ENCODE results near the gene TXN.

The TXN gene

DNA sequence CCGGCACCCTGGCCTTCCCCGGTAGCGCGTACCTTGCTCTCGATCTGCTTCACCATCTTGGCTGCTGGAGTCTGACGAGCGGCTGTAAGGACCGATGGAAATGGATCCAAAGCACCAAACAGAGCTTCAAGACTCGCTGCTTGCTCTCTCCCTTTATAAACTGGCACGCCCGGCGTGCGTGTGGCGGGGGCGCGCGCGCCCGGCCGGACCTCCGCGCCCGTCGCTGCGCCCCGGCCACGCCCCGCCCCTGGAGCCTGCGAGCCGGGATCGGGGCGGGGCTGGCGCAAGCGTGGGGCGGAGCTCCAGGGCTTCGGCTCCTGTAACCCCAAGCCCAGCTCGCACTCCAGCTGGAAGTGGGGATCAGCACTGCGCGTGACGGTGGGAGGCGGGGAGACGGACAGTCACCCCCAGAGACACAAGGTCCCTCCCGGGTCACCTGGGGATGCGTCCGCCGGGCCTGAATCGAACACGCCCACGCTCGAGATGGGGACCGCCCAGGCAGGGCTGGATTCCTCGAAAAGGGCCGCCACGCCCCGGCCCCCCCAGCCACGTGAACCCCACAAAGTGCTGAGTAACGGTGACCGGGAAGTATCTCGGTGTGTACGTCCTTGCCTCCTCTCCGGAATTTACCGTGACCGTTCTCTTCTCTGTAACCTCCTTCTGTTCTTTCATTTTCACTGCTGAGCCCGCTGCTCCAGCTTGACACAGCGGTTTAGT, at the start of gene TXN:
Gene TXN (minus strand): TSS at position 128 of the 717 bp plus-strand sequence. CDS start 72 bp downstream, at position 56.
- Mint-ChIP-seq H3K9me3 (no peaks in the 10 kb centered on the region), H3K27me3 (peaks cover under 1% of the 10 kb centered on the region), H3K27ac (peak within 1 kb of the TSS; percentile 100), H3K4me3 (peak within 1 kb of the TSS; percentile 99), H3K4me1 (ENCODE audit: low read depth) (peaks cover 63% of the 10 kb centered on the region), H3K36me3 (ENCODE audit: low read depth) (peaks cover 41% of the 10 kb centered on the region)

DNA sequence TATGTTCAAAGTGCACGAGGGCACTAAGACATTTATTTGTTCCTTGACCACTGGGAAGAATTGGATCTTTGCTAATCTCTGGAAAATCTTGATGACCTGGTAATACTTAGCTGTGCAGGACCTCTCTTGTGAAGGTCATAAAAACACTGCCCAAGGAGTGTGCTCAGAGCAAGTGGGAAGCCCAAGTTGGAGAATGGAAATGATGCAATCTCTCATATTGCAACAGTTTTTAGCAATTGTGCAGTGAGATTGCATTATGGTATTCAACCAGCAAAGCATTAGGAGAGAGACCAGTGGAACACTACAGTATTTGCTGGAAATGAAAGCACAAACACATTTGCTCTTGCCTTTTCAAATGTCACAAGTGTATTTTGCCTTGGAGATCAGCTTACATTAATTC, 46.8 kb upstream of the TXN start:
- H3K27ac Mint-ChIP-seq, result no peak overlapping the region

DNA sequence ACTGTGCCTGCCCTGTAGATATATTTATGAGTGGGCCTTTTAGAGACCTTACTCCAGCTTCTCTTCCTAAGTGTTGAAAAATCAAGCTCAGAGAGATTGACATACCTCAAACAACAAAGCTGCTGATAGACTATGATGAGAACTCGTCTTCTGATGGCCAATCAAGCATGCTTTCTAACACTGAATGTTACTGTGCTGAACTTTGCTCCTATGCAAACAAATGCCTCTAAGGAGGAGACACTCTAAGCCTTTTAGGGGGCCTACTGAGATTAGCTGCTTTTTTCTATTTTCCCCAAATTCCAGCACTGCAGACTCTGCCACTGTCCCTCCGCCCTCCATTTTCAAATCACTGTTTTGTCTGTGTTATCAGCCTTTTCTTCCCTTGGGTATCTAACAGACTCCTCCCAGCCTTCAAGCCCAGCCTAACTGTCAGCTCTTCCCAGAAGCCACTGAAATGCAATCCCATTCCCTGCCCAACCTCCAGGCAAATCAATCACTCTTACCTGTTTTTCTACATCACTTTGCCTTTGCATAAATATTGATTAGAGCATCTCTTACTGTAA, 41.8 kb upstream of the TXN start:
- H3K36me3 Mint-ChIP-seq (ENCODE audit: low read depth), result no peaks in the 10 kb centered on the region
- H3K27me3 Mint-ChIP-seq, result peaks cover 12% of the 10 kb centered on the region
- no peak overlapping the region for H3K4me3 Mint-ChIP-seq
- H3K4me1 Mint-ChIP-seq (ENCODE audit: low read depth), result no peaks in the 10 kb centered on the region
- H3K27ac Mint-ChIP-seq, result no peak overlapping the region
- H3K9me3 Mint-ChIP-seq, result no peaks in the 10 kb centered on the region

More for the DNA sequence above, 46.8 kb upstream of the TXN start:
- no peaks in the 10 kb centered on the region for H3K9me3 Mint-ChIP-seq
- no peak overlapping the region for H3K4me3 Mint-ChIP-seq
- H3K4me1 Mint-ChIP-seq (ENCODE audit: low read depth), result peaks cover 1% of the 10 kb centered on the region
- H3K27me3 Mint-ChIP-seq, result peaks cover 14% of the 10 kb centered on the region
- no peaks in the 10 kb centered on the region for H3K36me3 Mint-ChIP-seq (ENCODE audit: low read depth)

DNA sequence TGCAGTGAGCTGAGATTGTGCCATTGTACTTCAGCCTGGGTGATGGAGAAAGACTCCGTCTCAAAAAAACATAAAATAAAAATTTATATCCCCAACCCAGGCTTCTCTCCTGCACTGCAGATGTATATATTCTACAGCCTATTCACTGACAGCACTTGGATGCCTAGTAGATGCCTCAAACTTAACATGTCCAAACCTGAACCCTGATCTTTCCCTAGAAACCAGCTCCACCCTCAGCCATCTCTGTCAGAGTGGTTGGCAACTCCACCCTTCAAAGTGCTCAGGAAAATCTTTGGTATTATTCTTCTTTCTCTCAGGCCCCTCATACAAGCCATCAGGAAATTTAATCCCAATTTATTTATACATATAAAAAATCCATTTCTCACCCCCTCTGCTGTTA, 36.9 kb upstream of the TXN start:
- no peaks in the 10 kb centered on the region for H3K4me1 Mint-ChIP-seq (ENCODE audit: low read depth)
- H3K9me3 Mint-ChIP-seq, result no peaks in the 10 kb centered on the region
- no peak overlapping the region for H3K4me3 Mint-ChIP-seq

DNA sequence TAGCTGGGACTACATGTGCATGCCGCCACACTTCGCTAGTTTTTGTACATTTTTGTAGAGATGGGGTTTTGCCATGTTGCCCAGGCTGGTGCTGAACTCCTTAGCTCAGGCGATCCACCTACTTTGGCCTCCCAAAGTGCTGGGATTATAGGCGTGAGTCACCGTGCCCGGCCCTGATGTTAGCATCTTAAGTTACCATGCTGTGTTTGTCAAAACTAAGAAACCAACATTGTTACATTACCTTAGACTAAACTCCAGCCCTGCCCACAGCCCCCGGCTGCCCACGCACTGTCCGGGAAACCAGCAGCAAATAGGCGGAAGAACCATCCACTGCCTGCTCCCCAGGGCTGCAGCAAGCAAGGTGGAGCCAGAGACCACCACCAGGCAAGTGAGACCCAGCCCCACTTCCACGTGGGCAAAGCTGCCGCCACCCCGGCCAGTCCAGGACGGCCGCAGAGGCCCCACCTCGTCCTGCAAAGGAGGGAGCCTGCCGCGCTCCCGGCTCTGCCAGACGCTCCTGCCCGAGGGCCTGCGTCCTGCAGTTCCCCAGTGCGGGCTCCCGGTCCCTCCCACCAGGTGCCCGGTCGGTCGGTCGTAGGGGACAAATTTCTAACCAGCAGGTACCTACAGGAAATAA, 35.7 kb upstream of the TXN start:
- no peaks in the 10 kb centered on the region for H3K9me3 Mint-ChIP-seq
- no peak overlapping the region for H3K27ac Mint-ChIP-seq
- no peaks in the 10 kb centered on the region for H3K4me1 Mint-ChIP-seq (ENCODE audit: low read depth)
- H3K27me3 Mint-ChIP-seq, result no peaks in the 10 kb centered on the region
- no peak overlapping the region for H3K4me3 Mint-ChIP-seq
- no peaks in the 10 kb centered on the region for H3K36me3 Mint-ChIP-seq (ENCODE audit: low read depth)

More for the DNA sequence above, 36.9 kb upstream of the TXN start:
- Mint-ChIP-seq H3K27me3 (no peaks in the 10 kb centered on the region), H3K27ac (no peak overlapping the region), H3K36me3 (ENCODE audit: low read depth) (no peaks in the 10 kb centered on the region)

DNA sequence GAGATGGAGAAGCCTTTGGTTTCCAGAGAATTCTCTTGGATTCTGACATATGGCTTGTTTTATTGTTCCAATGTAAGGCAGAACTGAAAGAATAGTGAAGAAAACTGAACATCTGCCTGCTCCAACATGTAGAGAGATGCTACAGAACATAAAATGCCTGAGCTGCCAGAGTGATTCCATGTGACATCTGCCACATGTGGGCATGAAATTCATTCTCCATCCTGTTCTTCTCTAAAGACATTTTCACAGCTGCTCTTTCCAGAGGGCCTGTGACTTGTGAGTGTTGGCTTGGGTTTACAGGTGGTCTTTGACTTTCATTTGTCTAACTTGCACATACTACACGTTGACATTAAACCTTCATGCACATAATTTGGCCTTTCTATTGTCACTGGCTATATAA, 33.7 kb upstream of the TXN start:
- Mint-ChIP-seq H3K27me3 (no peaks in the 10 kb centered on the region), H3K27ac (no peak overlapping the region), H3K4me1 (ENCODE audit: low read depth) (no peaks in the 10 kb centered on the region), H3K36me3 (ENCODE audit: low read depth) (no peaks in the 10 kb centered on the region), H3K4me3 (no peak overlapping the region), H3K9me3 (no peaks in the 10 kb centered on the region)

DNA sequence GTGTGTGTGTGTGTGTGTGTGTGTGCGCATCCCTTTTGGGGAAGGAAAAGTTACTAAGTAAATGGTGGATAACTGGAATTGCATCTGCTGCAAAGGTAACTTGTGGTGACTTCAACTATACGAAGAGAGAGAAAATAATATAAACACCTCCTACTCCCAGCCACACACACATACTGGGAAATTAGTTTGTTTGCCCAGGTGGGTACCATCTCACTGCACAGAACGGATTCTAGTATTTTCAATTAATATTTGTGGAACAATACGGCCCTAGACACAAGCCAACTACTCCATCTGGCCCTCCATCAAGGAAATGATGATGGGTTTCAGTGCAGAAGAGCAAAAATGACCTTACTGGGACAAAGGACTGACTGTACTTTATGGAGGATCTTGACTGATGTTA, 32.2 kb upstream of the TXN start:
- Mint-ChIP-seq H3K36me3 (ENCODE audit: low read depth) (no peaks in the 10 kb centered on the region), H3K27me3 (peaks cover 12% of the 10 kb centered on the region), H3K9me3 (no peaks in the 10 kb centered on the region), H3K4me1 (ENCODE audit: low read depth) (no peaks in the 10 kb centered on the region), H3K4me3 (no peak overlapping the region), H3K27ac (no peak overlapping the region)

DNA sequence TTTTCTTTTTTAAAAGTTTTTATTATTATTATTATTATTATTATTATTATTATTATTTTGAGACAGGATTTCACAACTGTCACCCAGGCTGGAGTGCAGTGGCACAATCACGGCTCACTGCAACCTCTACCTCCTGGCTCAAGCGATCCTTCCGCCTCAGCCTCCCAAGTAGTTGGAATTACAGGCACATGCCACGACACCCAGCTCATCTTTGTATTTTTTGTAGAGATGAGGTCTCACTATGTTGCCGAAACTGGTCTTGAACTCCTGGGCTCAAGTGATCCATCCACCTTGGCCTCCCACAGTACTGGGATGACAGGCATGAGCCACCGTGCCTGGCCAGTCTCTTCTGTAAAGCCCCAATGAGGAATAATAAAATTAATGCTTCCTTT, 31.0 kb upstream of the TXN start:
- Mint-ChIP-seq H3K4me1 (ENCODE audit: low read depth) (no peaks in the 10 kb centered on the region), H3K27me3 (peaks cover 16% of the 10 kb centered on the region), H3K36me3 (ENCODE audit: low read depth) (no peaks in the 10 kb centered on the region), H3K9me3 (no peaks in the 10 kb centered on the region), H3K4me3 (no peak overlapping the region), H3K27ac (no peak overlapping the region)

DNA sequence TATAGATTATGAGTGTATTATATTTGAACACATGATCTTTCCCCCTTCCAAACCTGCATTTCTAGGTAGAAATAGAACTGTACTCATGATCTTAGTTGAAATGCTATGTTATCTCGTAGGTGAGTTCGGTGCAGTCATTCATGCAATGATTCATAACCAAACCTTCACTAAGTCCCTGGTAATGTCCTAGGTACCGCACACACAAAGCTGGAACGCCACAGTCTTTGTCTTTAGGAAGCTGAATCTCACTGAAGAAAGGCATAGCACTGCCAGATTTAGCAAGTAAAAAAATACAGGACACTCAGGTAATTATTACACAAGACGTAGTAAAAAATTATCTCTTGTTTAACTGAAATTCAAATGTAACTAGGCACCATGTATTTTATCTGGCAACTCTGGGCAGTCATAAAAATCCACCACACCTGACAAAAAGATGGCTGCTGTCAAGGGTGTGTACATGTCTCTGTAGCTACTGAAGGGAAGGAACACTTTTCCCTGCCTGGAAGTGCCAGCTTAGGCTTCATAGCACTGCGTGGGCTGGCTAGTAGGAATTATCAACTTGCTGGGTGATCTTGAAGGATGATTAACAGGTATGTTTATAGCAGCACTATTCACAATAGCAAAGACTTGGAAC, 28.0 kb upstream of the TXN start:
- no peaks in the 10 kb centered on the region for H3K4me1 Mint-ChIP-seq (ENCODE audit: low read depth)
- no peak overlapping the region for H3K27ac Mint-ChIP-seq
- H3K27me3 Mint-ChIP-seq, result peaks cover 22% of the 10 kb centered on the region
- H3K9me3 Mint-ChIP-seq, result no peaks in the 10 kb centered on the region
- no peak overlapping the region for H3K4me3 Mint-ChIP-seq
- H3K36me3 Mint-ChIP-seq (ENCODE audit: low read depth), result no peaks in the 10 kb centered on the region

DNA sequence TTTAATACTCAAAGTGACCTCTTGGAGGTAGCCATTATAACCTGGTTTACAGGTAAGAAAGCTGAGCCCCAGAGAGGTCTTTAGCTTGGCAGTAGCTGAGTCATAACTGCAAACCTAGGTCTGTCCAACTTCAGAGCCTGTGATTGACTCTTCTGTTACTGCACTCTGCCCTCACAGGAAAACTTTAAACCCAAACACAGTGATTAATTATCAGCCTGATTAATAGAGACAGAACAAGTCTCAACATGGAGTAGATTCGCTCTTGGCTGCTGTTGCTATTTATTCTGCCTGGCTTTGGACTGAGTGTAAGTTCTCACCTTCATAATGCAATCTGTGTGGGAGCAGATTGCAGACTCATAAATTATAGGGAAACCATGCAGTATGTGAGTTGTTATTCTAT, 27.4 kb upstream of the TXN start:
- H3K36me3 Mint-ChIP-seq (ENCODE audit: low read depth), result no peaks in the 10 kb centered on the region
- peaks cover 24% of the 10 kb centered on the region for H3K27me3 Mint-ChIP-seq
- peaks cover 4% of the 10 kb centered on the region for H3K4me1 Mint-ChIP-seq (ENCODE audit: low read depth)
- H3K27ac Mint-ChIP-seq, result no peak overlapping the region
- no peak overlapping the region for H3K4me3 Mint-ChIP-seq
- H3K9me3 Mint-ChIP-seq, result no peaks in the 10 kb centered on the region

DNA sequence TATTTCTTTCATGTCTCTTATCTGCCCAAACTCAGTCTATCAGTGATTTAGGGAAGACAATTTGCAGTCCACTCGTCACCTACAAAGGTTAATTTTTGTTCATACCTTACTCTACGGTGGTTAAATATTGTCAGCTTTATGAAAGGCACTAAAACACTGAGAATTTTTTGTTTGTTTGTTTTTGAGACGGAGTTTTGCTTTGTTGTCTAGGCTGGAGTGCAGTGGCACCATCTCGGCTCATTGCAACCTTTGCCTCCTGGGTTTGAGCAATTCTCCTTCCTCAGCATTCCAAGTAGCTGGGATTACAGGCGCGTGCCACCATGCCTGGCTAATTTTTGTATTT, 26.4 kb upstream of the TXN start:
- Mint-ChIP-seq H3K27me3 (peaks cover 25% of the 10 kb centered on the region), H3K36me3 (ENCODE audit: low read depth) (no peaks in the 10 kb centered on the region), H3K4me3 (no peak overlapping the region), H3K27ac (no peak overlapping the region), H3K4me1 (ENCODE audit: low read depth) (peaks cover 12% of the 10 kb centered on the region), H3K9me3 (no peaks in the 10 kb centered on the region)

DNA sequence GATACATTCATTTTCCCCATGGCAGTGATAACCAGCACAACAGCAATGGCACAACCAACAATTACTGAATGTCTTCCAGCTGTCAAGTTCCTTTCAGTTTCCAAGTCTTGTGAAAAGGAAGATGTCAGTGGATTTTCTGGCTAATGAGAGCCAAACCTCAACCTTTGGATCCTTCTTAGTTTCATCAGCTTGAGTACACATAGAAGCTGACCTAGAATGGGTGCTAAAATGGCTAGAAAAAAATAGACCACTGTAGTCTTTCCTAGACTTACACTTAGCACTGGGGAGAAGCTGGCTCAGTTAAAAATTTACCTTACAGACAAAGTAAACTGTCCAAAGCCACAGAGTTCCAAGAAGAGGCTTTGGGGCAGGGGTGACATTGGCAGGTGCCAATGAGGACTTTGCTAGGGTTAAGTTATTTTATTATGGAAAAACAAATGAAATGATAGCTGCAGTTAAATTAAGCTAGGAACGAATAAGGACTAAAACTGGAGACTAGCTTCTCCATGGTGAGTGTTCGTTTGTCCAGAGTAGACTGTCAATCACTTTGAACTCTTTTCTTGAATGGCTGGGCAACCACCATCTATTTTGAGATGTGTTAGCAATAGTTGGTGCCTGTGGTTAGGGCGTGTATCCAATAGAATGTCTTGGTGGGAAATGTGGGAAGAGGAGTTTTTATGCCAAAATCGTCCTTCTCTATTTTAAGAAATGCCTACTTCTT, 25.9 kb upstream of the TXN start:
- Mint-ChIP-seq H3K4me3 (no peak overlapping the region), H3K4me1 (ENCODE audit: low read depth) (peaks cover 12% of the 10 kb centered on the region), H3K27ac (no peak overlapping the region), H3K9me3 (no peaks in the 10 kb centered on the region), H3K36me3 (ENCODE audit: low read depth) (no peaks in the 10 kb centered on the region), H3K27me3 (peaks cover 25% of the 10 kb centered on the region)

DNA sequence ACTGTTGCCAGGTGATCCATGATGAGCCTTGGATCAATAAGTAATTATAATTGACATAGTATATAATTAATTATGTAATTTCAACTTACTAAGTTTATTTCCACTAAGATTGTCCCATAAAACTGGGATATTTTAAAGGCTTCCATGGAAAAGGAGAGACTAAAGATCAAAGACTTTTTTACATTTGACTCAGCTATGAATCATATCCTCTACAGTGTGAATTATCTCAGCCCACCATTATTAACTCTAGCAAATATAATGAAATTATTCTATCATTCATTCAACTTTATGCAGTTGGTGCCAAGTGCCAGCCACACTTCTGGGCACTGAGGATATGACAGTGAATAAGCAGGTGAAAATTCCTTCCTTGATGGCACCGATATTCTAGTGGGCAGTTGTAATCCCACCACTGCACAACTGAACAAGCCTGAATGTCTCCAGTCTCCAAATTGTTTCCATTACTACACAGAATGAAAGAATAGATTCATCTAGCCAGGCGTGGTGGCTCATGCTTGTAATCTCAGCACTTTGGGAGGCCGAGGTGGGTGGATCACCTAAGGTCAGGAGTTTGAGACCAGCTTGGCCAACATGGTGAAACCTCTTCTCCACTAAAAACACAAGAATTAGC, 21.9 kb upstream of the TXN start:
- H3K36me3 Mint-ChIP-seq (ENCODE audit: low read depth), result no peaks in the 10 kb centered on the region
- no peak overlapping the region for H3K27ac Mint-ChIP-seq
- H3K4me1 Mint-ChIP-seq (ENCODE audit: low read depth), result peaks cover 12% of the 10 kb centered on the region
- H3K27me3 Mint-ChIP-seq, result peaks cover 17% of the 10 kb centered on the region
- no peak overlapping the region for H3K4me3 Mint-ChIP-seq
- H3K9me3 Mint-ChIP-seq, result no peaks in the 10 kb centered on the region

DNA sequence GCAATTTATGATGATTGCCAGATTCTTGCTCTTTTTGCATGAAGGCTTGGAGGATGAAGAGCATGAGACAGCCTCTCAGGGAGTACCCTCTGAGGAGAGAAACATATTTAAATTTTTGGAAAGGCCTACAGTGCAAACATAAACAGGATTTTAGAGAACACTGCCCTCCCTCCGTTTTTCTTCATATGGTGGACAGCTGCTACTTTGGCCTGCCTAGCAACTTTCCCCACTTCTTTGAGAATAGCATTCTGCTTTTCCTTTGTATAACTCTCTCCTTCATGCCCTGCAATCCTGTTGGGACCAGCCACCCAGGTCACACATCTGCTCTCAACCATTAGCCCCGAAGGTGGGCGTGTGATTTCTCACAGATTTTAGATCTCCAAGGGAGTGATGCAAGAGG, 20.5 kb upstream of the TXN start:
- H3K27ac Mint-ChIP-seq, result no peak overlapping the region
- H3K27me3 Mint-ChIP-seq, result peaks cover 11% of the 10 kb centered on the region
- no peak overlapping the region for H3K4me3 Mint-ChIP-seq
- H3K36me3 Mint-ChIP-seq (ENCODE audit: low read depth), result no peaks in the 10 kb centered on the region
- H3K4me1 Mint-ChIP-seq (ENCODE audit: low read depth), result peaks cover 12% of the 10 kb centered on the region
- no peaks in the 10 kb centered on the region for H3K9me3 Mint-ChIP-seq
